Measurements from ENCODE around the gene KIFC1. TPM values are rescaled to one million over a fixed set of nuclear protein-coding genes. Genes with fewer than 3 reads are reported as not detected.
"Not testable (repeated sequence)": the region's sequence is repeated elsewhere in the genome, so short reads cannot be mapped to it uniquely, and the experiment has no call there.

Gene KIFC1
- total RNA-seq, 2 donors from 2014 or later, result 0.66 TPM; not detected in 1

- DNase-seq (no peak), ATAC-seq (no peak)
- TF ChIP-seq, protein P1, sequence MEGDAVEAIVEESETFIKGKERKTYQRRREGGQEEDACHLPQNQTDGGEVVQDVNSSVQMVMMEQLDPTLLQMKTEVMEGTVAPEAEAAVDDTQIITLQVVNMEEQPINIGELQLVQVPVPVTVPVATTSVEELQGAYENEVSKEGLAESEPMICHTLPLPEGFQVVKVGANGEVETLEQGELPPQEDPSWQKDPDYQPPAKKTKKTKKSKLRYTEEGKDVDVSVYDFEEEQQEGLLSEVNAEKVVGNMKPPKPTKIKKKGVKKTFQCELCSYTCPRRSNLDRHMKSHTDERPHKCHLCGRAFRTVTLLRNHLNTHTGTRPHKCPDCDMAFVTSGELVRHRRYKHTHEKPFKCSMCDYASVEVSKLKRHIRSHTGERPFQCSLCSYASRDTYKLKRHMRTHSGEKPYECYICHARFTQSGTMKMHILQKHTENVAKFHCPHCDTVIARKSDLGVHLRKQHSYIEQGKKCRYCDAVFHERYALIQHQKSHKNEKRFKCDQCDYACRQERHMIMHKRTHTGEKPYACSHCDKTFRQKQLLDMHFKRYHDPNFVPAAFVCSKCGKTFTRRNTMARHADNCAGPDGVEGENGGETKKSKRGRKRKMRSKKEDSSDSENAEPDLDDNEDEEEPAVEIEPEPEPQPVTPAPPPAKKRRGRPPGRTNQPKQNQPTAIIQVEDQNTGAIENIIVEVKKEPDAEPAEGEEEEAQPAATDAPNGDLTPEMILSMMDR (IDR thresholded peaks at IDR 0.05), result no peak
- TF ChIP-seq POLR2A (IDR thresholded peaks at IDR 0.05), result no peak
- 83 to 84% methylated on average over 5 of the region's 5 CpGs for WGBS, 2 donors
- no peak overlapping the region for H3K4me3 ChIP-seq
- intact Hi-C loops (cut with DNase I), result no loop called here
- no peak overlapping the region for H3K27ac ChIP-seq
- H3K9me3 ChIP-seq, result no peaks in the 10 kb centered on the region
- H3K4me1 ChIP-seq, result no peaks in the 10 kb centered on the region
- no peaks in the 10 kb centered on the region for H3K27me3 ChIP-seq
- H3K36me3 ChIP-seq (replicated peaks in 1 of 2; ENCODE audit: insufficient read depth in 1 of 2, low read depth in 2 of 2), result no peaks in the 10 kb centered on the region
Measured at GRCh38 chr6:33347816-33348215, 43.8 kb upstream of the KIFC1 start.

DNA sequence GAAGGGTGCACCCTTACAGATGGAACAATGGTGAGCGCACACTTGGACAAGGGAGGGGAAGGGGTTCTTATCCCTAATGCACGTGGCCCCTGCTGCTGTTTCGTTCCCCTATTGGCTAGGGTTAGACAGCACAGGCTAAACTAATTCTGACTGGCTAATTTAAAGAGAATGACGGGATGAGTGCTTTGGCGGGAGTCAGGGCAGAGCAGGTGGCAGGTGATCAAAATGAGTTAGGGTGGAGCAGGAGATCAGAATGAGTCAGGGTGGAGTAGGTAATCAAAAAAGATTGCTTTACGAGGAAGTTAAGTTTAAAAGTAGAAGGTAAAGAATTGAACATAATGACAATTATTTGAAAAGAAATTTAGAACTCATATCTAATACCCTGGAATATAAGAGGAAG lies 35.8 kb upstream of the KIFC1 start:
- H3K36me3 ChIP-seq (replicated peaks in 1 of 2; ENCODE audit: insufficient read depth in 1 of 2, low read depth in 2 of 2); H3K4me3 ChIP-seq; DNase-seq; H3K4me1 ChIP-seq; intact Hi-C loops (cut with DNase I); H3K27me3 ChIP-seq; H3K27ac ChIP-seq; H3K9me3 ChIP-seq; ATAC-seq: not testable (repeated sequence)
- WGBS, 2 donors, result 76 to 77% methylated on average over 6 of the region's 6 CpGs

DNA sequence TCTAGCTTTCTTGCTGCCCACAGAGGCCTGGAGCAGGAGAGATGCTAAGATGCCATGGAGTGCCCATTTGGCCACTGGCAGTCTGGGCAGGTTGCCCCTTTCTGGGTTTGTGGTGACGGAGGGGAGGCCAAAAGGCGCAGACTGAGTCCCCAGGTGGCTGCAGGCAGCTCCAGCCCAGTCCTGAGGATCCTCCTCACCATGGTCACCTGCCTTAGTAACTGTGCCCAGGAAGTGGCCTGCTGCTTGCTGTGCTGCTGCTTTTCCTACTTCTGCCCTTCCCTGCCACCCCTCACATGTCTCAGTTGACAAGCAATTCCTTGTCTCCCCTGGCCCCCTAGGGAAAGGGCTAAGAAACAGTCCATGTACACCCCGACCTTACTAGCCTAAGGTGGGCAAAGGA lies 35.3 kb upstream of the KIFC1 start:
- no peaks in the 10 kb centered on the region for H3K4me1 ChIP-seq
- ATAC-seq (no peak), DNase-seq (no peak)
- no peaks in the 10 kb centered on the region for H3K27me3 ChIP-seq
- no peak overlapping the region for H3K27ac ChIP-seq
- WGBS, 2 donors, result 61 to 82% methylated on average over 3 of the region's 3 CpGs
- no peak for TF ChIP-seq POLR2A (IDR thresholded peaks at IDR 0.05)
- TF ChIP-seq, protein P1 (IDR thresholded peaks at IDR 0.05), result no peak
- H3K4me3 ChIP-seq, result no peak overlapping the region
- no peaks in the 10 kb centered on the region for H3K9me3 ChIP-seq
- intact Hi-C loops (cut with DNase I), result no loop called here
- H3K36me3 ChIP-seq (replicated peaks in 1 of 2; ENCODE audit: insufficient read depth in 1 of 2, low read depth in 2 of 2), result no peaks in the 10 kb centered on the region

DNA sequence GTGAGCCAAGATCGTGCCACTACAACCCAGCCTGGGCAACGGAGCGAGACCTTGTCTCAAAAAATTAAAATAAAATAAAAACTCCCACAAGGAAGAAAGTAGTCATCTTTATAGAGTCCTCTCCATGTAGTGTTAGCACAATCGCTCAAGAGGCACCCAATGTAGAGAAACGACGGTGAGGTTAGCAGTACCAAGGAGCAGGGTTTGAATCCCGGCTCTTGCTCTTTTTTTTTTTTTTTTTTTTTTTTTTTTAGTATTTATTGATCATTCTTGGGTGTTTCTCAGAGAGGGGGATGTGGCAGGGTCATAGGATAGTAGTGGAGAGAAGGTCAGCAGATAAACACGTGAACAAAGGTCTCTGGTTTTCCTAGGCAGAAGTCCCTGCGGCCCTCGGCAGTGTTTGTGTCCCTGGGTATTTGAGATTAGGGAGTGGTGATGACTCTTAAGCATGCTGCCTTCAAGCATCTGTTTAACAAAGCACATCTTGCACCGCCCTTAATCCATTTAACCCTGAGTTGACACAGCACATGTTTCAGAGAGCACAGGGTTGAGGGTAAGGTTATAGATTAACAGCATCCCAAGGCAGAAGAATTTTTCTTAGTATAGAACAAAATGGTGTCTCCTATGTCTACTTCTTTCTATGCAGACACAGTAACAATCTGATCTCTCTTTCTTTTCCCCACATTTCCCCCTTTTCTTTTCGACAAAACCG lies 34.3 kb upstream of the KIFC1 start:
- H3K27me3 ChIP-seq; H3K9me3 ChIP-seq; intact Hi-C loops (cut with DNase I); H3K27ac ChIP-seq; H3K36me3 ChIP-seq (replicated peaks in 1 of 2; ENCODE audit: insufficient read depth in 1 of 2, low read depth in 2 of 2); H3K4me1 ChIP-seq; ATAC-seq; DNase-seq; H3K4me3 ChIP-seq: not testable (repeated sequence)
- WGBS, 2 donors, result 48 to 58% methylated on average over 13 of the region's 13 CpGs

DNA sequence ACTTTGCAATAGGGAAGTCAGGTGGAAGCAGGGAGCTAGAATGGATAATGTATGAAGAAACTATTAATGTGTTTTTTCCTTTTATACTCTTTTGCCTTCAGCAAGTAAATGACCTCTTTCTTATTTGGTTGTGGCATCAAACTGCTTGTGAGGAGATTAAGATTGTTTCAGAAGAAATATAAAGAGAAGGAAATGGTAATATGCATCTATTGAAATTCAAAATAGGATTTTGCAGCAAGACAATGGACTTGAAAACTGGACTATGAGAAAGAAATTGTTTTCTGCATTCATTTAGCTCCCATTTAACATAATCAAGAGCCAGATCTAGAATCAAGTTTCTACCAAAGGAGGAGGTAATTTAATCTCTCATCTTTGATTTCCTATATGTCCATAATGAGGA lies 32.3 kb upstream of the KIFC1 start:
- Histone ChIP-seq H3K27me3 (no peaks in the 10 kb centered on the region), H3K4me1 (no peaks in the 10 kb centered on the region), H3K27ac (no peak overlapping the region), H3K4me3 (no peak overlapping the region), H3K9me3 (no peaks in the 10 kb centered on the region), H3K36me3 (replicated peaks in 1 of 2; ENCODE audit: insufficient read depth in 1 of 2, low read depth in 2 of 2) (no peaks in the 10 kb centered on the region)
- TF ChIP-seq, protein P1 (IDR thresholded peaks at IDR 0.05), result no peak
- TF ChIP-seq POLR2A (IDR thresholded peaks at IDR 0.05), result no peak
- no peak for ATAC-seq
- intact Hi-C loops (cut with DNase I), result no loop called here
- no peak for DNase-seq

GRCh38 chr6:33363486-33363885 lies 28.1 kb upstream of the KIFC1 start:
- DNase-seq; H3K9me3 ChIP-seq; intact Hi-C loops (cut with DNase I); H3K27ac ChIP-seq; ATAC-seq; H3K36me3 ChIP-seq (replicated peaks in 1 of 2; ENCODE audit: insufficient read depth in 1 of 2, low read depth in 2 of 2); H3K27me3 ChIP-seq; H3K4me3 ChIP-seq; H3K4me1 ChIP-seq: not testable (repeated sequence)
- WGBS, 2 donors, result 76 to 85% methylated on average over 12 of the region's 12 CpGs

GRCh38 chr6:33364475-33365205 lies 27.0 kb upstream of the KIFC1 start:
- H3K27me3 ChIP-seq; ATAC-seq; H3K36me3 ChIP-seq (replicated peaks in 1 of 2; ENCODE audit: insufficient read depth in 1 of 2, low read depth in 2 of 2); H3K4me1 ChIP-seq; intact Hi-C loops (cut with DNase I); H3K9me3 ChIP-seq; H3K27ac ChIP-seq; DNase-seq; H3K4me3 ChIP-seq: not testable (repeated sequence)
- 34 to 35% methylated on average over 6 to 7 of the region's 8 CpGs for WGBS, 2 donors

- H3K27me3 ChIP-seq; H3K4me1 ChIP-seq; H3K36me3 ChIP-seq (replicated peaks in 1 of 2; ENCODE audit: insufficient read depth in 1 of 2, low read depth in 2 of 2); intact Hi-C loops (cut with DNase I); ATAC-seq; DNase-seq; H3K9me3 ChIP-seq; H3K4me3 ChIP-seq; H3K27ac ChIP-seq: not testable (repeated sequence)
- WGBS, 2 donors, result 77% methylated on average over 9 of the region's 10 CpGs; no CpG with 5 or more reads in 1 of the 2 donors
Measured at GRCh38 chr6:33365206-33365971, 26.2 kb upstream of the KIFC1 start.
